Coronary artery (tissue), 2 donors: Measurements from ENCODE around the gene TMEM30A.

Experiments
- DNase-seq: peaks from one replicate; pipeline ENCODE4 v3.0.0-alpha.2; 2017; ENCODE audit warnings: low spot score
- H3K27ac ChIP-seq, 2 donors: fragments of 200-600 bp; sonication (generic); one replicate each; pipeline ENCODE4 v1.5.1; 2016 to 2019
- H3K4me3 ChIP-seq: fragments of 200-600 bp; sonication (generic); 2 replicates; pipeline ENCODE4 v1.5.1; 2016; ENCODE audit warnings: mild to moderate bottlenecking, moderate library complexity
- CTCF ChIP-seq: fragments of 200-600 bp; sonication (generic); IDR thresholded peaks from one replicate; pipeline ENCODE4 v1.5.1; 2019; ENCODE audit warnings: antibody characterized with exemption

The TMEM30A gene

DNA sequence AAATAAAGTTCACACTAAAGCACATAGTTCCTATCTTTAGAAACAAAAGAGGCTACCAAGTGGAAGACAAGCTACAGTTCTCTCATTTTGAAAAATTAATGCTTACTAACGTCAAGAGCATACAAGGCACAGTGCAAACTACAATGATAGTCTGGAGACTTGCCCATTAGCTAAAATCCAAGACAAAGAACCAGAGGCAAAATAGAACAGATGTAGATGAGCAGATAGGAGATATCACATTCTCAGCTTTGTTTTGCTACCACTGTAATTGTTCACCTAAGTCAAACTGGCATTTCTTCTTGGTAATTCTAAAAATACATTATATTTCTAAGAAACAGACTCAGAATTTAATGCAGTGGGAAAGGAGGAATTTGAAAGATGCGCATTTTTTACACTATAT lies 5.2 kb downstream of the TMEM30A start:
- no peak overlapping the region for H3K27ac ChIP-seq
- TF ChIP-seq CTCF, result no peak
- DNase-seq, result no peak
- no peak overlapping the region for H3K4me3 ChIP-seq

- no peak for DNase-seq
Measured at GRCh38 chr6:75278474-75279077, 6.0 kb downstream of the TMEM30A start.

GRCh38 chr6:75275067-75275466 lies 9.5 kb downstream of the TMEM30A start:
- no peak overlapping the region for H3K27ac ChIP-seq
- H3K4me3 ChIP-seq, result no peak overlapping the region
- no peak for TF ChIP-seq CTCF
- no peak for DNase-seq

More at GRCh38 chr6:75278474-75279077, 6.0 kb downstream of the TMEM30A start:
- Histone ChIP-seq H3K4me3 (no peak overlapping the region), H3K27ac (no peak overlapping the region)
- no peak for TF ChIP-seq CTCF

GRCh38 chr6:75273009-75273408 lies 11.6 kb downstream of the TMEM30A start:
- no peak for TF ChIP-seq CTCF
- Histone ChIP-seq H3K4me3 (no peak overlapping the region), H3K27ac (peak overlapping the region in 1 of 2 donors; percentile 50)
- no peak for DNase-seq

GRCh38 chr6:75272145-75272840 lies 12.3 kb downstream of the TMEM30A start:
- no peak for DNase-seq
- Histone ChIP-seq H3K4me3 (no peak overlapping the region), H3K27ac (peak overlapping the region in 1 of 2 donors; percentile 50)
- no peak for TF ChIP-seq CTCF

- TF ChIP-seq CTCF, result no peak
- no peak for DNase-seq
- Histone ChIP-seq H3K4me3 (no peak overlapping the region), H3K27ac (no peak overlapping the region)
Measured at GRCh38 chr6:75268988-75269354, 15.6 kb downstream of the TMEM30A start.
